HG03469 (cell line): ENCODE measurements around the gene TMEM132A.

ENCODE experiments used
- ATAC-seq: cut with Tn5 transposase; IDR thresholded peaks from one replicate; pipeline ENCODE4 v1.9.1; 2021; ENCODE audit warnings: mild to moderate bottlenecking, moderate library complexity, moderate number of reproducible peaks; ENCODE audit not compliant: unreplicated experiment

Gene TMEM132A

GRCh38 chr11:60984149-60984548 is 59.9 kb downstream of the TMEM132A start:
- ATAC-seq = no peak

DNA sequence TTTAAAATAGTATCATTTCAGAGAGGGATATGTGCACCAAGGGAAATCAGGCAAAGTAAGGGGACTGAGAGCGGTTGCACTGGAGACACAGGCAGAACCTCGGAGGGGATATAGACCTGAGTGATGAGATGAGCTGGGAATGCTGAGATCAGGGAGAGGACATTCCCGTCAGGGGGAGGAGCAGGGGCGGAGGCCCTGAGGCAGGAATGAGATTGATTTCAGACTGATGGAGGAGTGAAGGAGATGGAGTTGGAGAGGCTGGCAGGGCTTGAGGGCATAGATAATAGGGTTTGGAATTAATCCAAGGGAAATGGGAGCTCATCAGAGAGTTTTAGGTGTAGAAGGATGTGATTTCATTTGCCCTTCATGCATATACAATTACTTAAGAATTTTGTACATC is 60.4 kb downstream of the TMEM132A start:
- ATAC-seq = no peak

DNA sequence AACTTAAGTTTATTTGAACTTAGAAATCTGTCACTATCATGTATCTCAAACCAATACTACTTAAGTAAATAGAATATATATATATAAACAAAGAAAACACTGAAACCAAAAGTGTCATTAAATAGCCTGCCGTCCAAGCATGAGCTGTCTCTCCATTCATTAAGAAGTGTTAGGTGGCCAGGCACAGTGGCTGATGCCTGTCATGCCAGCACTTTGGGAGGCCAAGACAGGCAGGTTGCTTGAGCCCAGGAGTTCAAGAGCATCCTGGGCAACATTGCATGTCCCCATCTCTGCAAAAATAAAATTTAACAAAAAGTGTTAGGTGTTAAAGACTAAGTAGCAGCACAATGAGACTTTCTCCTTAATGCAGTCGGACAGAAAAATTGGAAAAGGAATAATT is 61.2 kb downstream of the TMEM132A start:
- no peak for ATAC-seq

DNA sequence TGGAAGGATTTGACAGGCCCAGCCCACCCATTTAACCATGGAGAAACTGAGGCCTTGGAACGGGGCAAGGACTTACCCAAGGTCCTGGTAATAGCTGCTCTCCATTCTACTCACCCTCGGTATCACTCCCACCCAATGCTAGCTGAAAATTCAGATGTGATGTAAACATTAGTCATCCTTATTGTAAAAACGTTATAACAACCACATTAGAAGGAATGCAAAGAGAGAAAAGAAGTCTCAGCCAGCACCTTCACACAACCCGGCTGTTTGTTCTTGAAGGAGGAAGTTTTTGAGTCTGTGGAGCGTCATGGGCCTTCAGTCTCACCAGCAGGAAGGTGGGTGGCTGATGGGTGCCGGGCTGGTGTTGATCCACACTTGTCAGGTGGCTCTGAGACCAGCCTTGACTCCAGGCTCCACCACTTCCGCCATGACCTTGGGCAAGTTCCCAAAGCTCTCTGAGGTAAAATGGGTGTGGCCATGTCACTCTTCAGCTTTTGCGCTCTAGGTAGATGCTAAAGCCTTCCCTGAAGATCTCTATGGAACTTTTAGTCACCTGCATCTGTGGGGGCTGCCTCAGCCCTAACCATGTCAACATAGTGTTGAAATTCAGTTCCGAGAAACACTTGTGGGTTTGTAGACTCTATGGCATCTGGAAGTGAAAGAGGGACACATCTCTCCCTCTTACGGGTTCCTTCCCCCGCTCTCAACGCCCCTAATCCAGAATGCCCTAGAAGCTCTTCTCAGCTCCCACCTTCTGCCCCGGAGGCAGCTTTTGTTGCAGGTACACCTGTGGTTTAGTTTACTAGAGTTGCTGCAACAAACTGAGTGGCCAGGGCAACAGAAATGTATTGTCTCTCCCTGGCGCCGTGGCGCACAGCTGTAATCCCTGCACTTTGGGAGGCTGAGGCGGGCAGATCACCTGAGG is 62.0 kb downstream of the TMEM132A start:
- ATAC-seq = no peak
